HUDEP-2 (cell line): ENCODE measurements around the gene ABLIM1.

Experiments
- DNase-seq, 76 experiments: peaks; one replicate each; lab custom pipeline; 2025; ENCODE audit not compliant: unreplicated experiment in 76 of 76; lab: John Stamatoyannopoulos, UW

The ABLIM1 gene

DNA sequence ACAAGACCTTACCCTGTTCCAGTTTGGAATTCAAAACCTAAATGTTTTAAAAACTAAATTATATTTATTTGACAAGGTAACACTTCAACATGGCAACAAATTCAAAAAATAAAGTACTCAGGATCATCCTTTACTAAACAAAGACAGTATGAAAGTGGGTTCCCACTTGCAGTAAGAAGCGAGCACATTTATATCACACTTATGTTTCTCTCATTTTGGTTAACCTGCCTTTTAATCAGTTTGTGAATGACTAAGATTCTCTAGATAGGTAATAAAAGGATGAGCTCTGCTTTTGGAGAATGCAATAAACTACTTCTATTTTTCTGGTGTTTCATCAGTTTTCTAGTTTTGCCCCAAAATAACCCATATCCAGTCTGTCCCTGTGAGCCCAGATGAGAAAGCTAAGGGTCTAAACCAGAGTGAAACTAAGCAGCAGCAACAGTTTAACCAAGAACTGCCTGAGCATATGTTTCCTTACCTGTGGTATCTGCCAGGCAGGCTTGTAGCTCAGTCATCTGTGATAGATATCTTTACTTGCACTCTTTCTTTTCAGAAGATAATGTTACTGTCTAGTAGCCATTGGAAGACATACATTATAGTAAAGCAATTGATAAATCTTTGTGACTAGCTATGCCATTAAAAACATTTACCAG lies 64.1 kb downstream of the ABLIM1 start:
- DNase-seq = no peak

DNA sequence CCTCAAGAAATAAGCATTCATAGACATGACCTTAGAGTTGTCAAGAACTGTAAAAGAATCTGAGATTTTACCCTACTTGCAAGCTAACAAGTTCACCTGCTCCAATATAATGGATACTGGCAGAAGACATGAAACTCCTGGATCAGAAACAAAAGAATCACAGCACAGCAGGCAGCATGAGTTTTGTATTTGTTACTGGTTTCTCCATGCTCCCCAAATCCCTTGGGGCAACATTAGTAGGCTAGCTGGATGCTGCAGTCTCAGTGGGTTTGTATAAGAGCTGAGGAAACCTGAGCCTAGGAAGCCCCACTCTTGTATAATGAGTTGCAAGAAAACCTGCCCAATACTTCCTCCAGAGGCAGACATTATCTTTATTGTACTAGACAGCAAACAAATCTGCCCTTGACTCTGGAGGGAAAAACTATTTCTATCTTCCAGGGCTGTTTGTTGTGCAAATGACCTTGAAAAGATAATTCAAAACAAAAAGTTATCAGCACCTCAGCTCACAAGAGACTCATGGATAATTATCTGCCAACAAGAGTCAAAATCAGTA lies 64.8 kb downstream of the ABLIM1 start:
- no peak for DNase-seq

DNA sequence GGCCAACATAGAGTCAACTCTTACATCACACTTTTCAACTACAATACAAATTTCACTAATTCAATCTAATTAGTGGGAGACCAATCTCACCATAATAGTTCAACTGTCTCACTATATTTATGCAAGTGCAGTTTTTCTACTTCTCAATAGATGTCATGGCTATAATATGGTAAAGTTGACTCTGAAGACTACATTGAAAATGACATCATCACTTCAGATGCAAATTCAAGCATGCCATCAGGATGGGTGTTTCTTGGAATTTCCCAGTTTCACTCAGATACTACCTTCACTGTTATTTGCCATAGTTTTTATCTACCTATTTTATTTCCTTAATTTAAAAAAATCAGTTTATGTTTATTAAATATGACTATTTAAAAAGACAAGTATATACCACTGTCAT lies 67.1 kb downstream of the ABLIM1 start:
- no peak for DNase-seq

DNA sequence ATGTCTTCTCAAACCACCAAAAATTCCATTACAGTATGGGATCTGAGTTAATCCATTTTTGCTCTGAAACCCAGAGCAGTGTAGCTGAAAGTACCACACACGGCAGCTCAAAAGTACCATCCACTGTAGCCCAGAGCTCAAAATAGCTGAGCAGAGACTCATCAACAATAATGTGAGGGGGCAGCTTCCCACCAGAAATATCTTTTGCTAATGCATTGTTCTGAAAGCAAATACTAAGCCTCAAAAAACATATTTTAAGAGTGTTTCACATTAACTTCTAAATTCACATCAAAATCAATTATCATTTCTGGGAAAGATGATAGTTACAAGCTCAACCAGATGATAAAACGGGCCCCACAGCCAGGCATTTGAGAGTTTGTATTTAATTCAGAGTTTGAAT lies 73.7 kb downstream of the ABLIM1 start:
- no peak for DNase-seq

DNA sequence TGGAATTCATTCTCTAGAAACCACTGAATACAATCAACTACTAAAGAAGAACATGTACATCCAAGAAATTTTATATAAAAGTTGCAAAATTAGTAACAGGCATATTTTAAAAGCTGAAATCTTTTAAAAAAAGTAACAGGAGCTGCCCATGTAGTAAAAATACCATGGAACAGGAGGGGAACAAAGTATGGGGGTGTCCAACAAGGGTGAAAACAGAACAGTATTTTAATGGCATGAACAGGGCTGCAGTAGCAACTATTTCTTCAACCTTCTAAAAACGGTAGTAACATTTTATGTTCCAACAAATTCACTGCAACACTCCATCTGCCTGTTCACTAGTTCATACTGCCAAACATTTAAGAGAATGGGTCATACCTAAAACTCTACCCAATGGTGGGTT lies 77.0 kb downstream of the ABLIM1 start:
- DNase-seq = no peak

DNA sequence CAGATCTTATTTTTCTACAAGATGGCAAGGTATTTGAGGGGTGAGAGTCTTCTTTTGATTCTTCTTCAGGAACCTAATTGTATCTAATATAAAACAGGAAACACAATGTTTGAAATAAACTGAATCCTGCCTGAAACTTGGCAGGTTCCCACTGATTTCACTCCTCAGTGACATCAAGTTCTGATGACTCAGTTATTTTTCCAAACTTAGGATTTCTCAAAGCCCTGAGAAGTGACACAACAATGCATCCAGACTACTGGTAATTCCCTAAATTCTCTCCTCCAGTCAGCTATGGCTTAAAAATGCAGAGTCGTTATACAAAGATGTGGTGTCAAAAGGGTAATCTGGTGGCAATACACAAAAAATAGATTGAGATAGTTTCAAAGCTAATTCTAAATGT lies 80.9 kb downstream of the ABLIM1 start:
- no peak for DNase-seq

DNA sequence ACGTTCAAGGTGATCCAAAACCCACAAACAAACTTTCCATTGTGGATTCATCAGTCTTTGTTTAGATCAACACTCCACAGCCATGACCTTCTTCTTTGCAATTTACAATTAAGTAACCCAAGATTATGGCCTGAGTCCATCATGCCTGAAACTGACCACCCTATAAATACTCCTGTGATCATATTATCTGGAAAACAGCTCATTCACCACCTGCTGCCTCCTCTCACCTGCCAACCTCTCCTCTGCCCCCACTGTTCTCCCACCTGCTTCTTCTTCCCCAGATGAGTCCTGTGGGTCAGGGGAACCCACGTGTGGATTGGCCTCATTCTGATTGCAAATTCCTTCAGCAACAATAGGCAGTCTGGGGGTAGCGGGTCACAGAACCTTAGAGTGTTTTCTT lies 81.4 kb downstream of the ABLIM1 start:
- no peak for DNase-seq

DNA sequence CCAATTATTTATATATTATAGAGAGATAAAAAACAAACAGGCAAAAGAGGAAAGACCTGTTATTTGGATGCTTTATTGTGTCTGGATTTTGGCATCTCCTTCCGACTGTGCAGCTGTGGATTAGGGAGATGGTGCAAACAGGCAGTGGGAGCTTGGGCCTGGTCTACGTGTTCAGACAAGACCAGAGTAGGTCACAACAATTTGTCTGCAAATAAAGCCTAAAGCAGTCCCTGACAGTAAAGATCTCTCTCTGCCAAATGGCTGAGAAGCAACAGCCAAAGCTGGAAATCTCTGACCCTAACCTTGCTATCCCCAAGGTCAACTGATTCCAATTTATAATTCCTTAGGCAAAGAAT lies 82.0 kb downstream of the ABLIM1 start:
- DNase-seq = no peak

DNA sequence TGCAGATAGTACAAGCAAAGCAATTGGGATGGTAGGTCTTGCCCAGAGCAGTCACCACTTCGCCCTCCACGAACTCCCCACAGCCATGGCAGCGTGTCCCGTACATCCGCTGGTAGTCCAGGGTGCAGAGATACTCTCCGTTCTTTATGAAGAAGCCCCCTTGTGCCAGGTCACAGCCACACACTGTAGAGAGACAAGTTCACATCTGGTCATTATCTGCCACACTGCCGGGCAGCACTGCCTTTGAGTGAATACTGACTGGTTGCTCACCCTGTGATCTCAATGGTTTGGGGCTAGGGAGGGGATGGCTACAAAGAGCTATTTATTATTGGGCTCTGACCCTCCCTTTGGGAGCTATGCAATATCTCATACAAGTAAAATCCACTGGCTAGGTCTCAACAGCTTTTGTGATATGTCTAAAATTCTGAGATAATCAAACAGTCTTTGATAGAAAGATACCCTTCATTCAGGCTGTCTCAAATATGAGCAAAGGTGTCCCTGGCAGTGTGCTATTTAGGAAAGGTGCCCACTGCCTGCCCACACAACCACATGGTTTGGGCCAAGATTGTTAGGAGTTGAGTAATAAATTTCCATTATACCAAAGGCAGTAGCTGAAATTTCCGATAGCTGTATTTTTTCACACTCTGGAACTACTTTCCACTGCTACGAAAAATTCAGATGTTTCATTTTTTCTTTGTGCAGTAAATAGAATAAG lies 82.5 kb downstream of the ABLIM1 start:
- DNase-seq = no peak

DNA sequence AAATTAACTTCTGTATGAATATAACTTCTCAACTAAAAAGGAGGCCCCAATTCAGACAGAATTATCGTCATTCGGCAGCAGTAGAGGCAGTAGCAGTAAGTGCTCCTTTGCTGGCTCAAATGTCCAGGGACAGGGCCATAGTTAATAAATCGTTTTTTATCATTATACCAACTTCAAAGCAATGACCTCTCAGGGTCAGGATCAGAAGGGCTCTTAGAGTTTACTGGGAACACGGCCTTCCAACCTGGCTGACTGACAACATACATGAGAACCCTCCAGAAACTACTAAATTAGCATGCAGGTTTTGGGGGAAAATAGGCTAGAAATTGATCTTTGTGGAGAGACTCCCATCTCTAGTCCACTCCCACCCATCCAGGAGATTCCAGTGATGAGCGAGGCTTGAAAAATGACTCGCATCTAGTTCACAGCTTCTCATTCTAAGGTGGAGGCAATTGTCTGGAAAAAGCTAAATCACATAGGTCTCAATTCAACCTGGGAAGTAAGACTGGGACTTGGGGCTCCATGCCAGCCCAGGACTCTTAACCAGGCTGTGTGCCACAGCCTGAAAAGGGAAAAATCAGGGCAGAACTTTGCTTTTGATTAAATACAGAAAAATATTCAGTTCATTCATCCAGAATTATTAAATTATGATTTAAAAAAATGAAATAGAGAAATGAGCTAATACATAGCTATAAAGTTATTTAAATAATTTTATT lies 84.6 kb downstream of the ABLIM1 start:
- DNase-seq = no peak

DNA sequence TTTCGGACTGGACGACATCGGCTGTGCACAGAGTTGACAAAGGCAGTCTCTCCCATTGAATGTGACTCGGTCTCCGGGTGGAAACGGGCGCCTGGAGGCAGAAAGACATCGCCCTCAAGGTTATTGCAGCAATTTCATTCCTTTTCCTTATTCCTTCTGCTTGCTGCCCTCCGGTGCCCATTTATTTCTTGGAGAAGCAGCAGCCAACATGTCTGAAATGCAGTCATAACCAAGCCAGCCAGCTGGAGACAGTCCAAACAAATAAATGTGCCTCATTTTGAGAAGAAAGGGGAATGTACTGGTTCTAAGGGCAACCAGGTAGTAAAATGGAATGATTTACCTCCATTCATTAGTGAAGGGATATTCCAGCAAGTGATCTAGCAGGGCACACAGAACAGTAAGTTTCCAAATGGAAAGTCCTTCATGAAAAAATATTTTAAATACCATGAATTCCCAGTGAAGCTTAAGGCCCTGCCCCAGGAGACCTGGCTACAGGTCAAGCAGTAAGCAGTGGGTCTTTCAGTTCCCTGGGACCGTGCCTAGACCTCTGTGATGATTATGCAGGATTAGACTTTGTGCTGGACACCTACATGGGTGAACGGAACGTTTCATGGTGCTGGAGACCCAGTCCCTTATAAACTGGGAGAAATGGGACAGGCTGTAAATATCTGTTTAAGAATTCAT lies 86.6 kb downstream of the ABLIM1 start:
- peak in 1 of 76 experiments; percentile 1 for DNase-seq

DNA sequence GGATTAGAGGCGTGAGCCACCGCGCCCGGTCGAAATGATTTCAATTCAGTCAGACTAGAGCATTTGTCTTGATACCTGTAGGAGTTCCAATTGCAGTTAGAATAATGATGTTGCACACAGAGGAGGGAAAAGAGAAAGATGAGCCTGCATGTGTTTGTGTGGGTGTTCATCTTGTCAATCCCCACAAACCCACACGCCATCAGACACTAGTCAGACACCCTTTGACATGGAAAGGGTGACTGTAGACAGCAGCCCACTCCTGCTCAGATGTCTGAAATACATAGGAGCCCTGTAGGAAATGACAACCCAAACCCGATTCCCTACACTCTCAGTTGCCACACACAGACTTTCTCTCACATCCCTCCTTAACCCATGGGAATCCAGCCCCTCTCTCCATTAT lies 92.0 kb downstream of the ABLIM1 start:
- no peak for DNase-seq

DNA sequence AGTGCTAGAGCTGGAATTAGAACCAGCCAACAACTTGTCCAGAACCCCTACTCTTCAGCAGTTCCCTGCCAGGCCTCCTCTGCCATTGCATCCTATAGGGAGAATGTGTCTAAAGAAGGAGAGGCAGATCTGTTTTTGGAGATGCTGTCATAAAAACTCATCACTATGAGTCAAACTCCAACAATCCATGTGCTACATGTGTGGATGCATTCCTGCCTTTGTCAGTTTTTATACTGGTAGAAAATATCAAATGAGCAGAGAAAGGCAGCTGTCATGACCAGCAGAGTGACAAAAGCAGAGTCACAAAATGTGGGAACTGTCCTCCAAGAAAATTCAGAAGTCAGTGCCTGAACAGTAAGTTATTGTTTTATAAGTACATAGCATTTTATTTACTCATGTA lies 93.0 kb downstream of the ABLIM1 start:
- no peak for DNase-seq

DNA sequence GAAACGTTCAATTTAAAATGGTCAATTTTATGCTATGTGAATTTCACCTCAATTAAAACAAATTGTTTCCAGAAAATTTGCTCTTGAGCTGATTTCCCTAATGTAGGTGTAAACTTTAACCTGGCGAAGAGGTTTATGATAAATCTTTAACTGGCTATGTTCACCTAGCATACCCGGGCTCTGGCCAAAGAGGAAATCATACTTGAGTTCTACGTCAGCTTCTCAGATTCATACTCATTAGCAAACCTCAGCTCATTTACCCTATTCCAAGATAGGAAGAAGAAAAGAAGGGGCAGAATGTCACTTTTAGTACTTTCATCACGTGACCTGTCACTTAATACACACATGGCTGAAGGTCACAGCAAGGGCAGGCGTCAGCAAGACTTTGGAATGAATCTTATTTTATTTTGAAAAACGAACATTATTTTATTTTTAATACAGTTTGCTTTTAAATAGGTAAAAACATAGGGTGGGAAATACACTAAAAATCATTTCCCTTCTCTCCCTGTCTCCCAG lies 97.0 kb downstream of the ABLIM1 start:
- no peak for DNase-seq

DNA sequence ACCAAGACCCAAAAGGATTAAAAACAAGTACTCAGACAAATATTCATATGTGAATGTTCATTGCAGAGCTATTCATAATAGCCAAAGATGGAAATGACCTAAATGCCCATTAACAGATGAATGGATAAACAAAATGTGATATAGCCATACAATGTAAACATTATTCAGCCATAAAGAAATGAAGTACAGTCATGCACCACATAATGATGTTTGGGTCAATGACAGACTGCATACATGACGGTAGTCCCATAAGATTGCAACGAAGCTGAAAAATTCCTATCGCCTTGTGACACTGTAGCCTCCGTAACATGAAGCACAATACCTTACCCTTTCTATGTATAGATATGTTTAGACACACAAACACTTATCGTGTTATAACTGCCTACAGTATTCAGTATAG lies 97.9 kb downstream of the ABLIM1 start:
- no peak for DNase-seq

DNA sequence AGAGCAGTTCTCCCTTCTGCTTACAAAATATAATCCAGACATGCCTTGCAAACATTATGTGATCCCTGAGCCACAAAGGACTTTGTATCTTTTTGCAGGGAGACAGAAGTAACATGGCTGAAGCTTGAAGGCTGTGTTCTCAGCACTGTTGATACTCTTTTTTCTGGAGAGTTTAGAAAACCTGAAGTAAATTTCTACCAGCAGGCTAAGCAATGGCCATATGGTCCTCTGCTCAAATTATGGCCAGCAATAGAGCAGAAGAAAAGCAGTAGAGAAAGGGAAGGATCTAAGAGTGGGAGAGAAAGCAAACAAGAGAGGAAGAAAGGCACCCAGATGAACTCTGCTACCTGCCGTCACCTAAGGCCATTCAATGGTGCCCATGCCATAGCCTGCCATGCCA lies 98.4 kb downstream of the ABLIM1 start:
- DNase-seq = no peak

DNA sequence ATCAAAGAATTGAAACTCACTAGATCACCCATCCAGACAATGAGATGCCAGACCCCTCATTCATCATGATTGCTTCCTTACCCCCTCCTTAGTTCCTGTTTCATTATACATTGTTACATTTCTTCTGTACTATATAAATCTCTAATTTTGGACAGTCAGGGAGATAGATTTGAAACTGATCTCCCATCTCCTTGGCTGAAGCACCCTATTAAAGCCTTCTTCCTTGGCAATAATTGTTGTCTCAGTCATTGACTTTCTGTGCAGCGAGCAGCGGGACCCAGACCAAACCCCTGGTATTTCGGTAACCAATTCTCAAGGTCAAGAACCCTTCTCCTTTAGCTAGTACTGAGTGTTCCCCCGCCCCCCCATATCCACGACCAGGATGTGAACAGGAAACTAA lies 100.2 kb downstream of the ABLIM1 start:
- DNase-seq = no peak

DNA sequence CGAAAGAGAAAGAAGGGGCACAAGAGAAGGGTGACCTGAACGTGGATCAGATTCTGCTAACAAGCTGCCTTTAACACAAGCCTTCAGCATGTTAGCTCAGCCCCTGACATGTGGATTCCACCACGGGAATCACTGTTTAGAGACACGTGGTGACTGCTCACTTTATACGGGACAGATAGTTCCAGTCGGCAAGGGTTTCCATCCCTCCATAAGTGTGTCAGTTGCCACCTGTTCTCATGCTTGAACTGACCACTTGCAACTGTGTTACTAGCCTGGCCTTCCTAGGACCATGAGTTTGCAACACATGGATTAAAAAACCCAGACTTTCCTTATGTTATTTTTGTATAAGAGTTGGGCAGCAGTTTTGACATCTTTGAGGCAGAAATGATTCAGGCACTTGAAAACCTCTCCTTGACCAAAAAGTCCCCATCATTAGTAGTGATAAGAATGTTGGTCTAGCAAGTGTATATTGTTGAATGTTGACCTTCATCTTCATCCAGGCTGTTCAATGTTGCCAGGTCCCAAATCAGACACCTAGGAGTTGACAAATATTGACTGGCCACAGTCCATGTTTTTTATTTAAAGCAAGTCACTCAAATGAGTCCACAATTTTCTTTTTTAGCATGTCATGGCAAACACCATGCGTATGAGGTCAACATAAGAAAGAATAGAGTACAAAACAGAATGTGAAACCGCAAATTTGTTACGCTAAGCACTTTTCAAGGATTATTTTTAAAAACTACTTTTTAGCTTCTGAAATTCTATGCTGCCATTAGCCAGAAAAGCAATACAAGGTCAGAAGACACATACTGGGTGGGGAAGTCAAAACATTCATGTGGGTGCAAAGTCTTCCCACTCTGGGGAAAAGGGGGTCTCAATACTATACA lies 101.6 kb downstream of the ABLIM1 start:
- no peak for DNase-seq

DNA sequence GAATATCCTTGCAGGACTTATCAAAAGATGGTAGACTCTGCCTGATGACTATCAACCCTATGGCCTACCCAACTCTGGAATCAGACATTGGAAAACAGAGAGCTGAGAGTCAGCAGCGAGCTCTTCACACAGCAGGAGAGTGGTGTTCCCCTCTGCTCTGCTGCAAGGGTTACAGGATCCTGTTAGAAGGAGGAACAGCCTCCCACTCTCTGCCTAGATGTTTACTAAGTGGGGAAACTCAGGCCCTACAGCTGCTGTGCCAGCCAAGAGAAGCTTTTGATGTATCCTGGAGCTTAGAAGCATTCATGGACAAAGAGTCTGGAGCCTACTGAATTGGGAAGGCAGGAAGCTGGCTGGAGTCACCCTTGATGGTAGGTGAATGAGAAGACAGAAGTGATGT lies 104.6 kb downstream of the ABLIM1 start:
- no peak for DNase-seq

DNA sequence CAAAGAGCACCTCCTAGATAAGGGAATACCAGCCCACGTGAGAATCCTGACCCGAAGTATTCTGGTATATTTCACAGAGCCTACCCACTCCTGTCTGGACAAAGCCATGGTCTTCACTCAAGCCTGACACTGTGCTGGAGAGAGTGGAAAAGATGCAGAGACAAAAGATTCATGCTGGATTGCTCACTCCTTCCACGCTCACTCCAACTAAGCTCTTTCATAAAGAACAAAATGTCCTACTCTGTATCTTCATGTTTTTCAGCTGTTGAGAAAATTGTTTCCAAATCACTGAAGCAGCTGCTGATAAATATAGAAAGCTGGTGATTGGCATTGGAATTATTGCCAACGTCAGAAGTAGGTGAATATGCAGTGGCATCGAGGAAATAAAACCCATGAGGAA lies 106.0 kb downstream of the ABLIM1 start:
- no peak for DNase-seq
